Endothelial cell of umbilical vein (primary cell): ENCODE data around the gene CEP57. TPM values are rescaled to one million over a fixed set of nuclear protein-coding genes. Genes with fewer than 3 reads are reported as not detected.
"Not testable (repeated sequence)": the region's sequence is repeated elsewhere in the genome, so short reads cannot be mapped to it uniquely, and the experiment has no call there.

Source experiments
- BruUV-seq: library from RNA; stranded (reverse); fragments of 400-500 nt; replicated peaks from 2 replicates; lab custom pipeline; 2021; lab: Mats Ljungman, UMichigan
- CTCF ChIA-PET: fragments of 300-600, 350-600 bp; sonication (Branson Sonifier 250); formaldehyde crosslinking; loops from one replicate; lab custom pipeline; 2021; ENCODE audit warnings: antibody characterized with exemption, inconsistent platforms; lab: Charles Lee
- POLR2A ChIA-PET: fragments of 300-600, 350-600 bp; sonication (Branson Sonifier 250); formaldehyde crosslinking; loops from one replicate; lab custom pipeline; 2021; ENCODE audit warnings: antibody characterized with exemption, inconsistent platforms; lab: Charles Lee
- DNase-seq: peaks from one replicate; pipeline ENCODE4 v3.0.0-alpha.2; 2011; ENCODE audit warnings: low read depth, low spot score
- FAIRE-seq: peaks from 2 replicates; lab custom pipeline; 2011; peaks lifted over from hg19 to GRCh38; lab: Jason Lieb, UNC
- H2AFZ ChIP-seq: 2 replicates; pipeline ENCODE4 v1.6.0; 2012; ENCODE audit warnings: low read depth, low read length, control low read depth, inconsistent platforms
- H3K27ac ChIP-seq: 2 replicates; pipeline ENCODE4 v1.5.1; 2011; ENCODE audit warnings: low read depth, mild to moderate bottlenecking, control low read depth, low read length, moderate library complexity; ENCODE audit not compliant: insufficient read depth
- H3K27me3 ChIP-seq, 2 experiments: 2 replicates each; pipeline versions ENCODE4 v1.6.0 to v1.6.1; 2011; ENCODE audit warnings: low read length in 2 of 2, mixed read lengths in 1 of 2; ENCODE audit not compliant: control insufficient read depth in 2 of 2, insufficient read depth in 2 of 2
- H3K36me3 ChIP-seq, 2 experiments: 2 replicates in 1 of 2; 3 replicates in 1 of 2; pipeline ENCODE4 v1.5.1; 2011; ENCODE audit warnings: low read length in 2 of 2, mild to moderate bottlenecking in 1 of 2, moderate library complexity in 1 of 2; ENCODE audit not compliant: control insufficient read depth in 2 of 2, insufficient read depth in 2 of 2; ENCODE audit errors: extremely low read depth in 1 of 2
- H3K4me1 ChIP-seq: 3 replicates; pipeline ENCODE4 v1.5.1; 2011; ENCODE audit warnings: mild to moderate bottlenecking, low read length; ENCODE audit not compliant: control insufficient read depth, insufficient read depth; ENCODE audit errors: extremely low read depth
- H3K4me2 ChIP-seq: 2 replicates; pipeline ENCODE4 v1.6.1; 2011; ENCODE audit warnings: low read length, control low read depth, mixed read lengths; ENCODE audit not compliant: insufficient read depth
- H3K4me3 ChIP-seq, 3 experiments: fragments of 200-600 bp in 1 of 3; sonication (generic), shearing (Covaris generic) in 1 of 3; replicated peaks in 1 of 3; 2 replicates each; pipeline ENCODE4 v1.5.1; 2011 to 2016; ENCODE audit warnings: control low read depth in 3 of 3, low read length in 3 of 3, mild to moderate bottlenecking in 2 of 3, inconsistent platforms in 1 of 3, low read depth in 1 of 3, moderate library complexity in 1 of 3; ENCODE audit not compliant: insufficient read depth in 1 of 3
- H3K79me2 ChIP-seq: 2 replicates; pipeline ENCODE4 v1.6.0; 2012; ENCODE audit warnings: low read length, inconsistent platforms; ENCODE audit not compliant: control insufficient read depth, insufficient read depth
- H3K9ac ChIP-seq: replicated peaks from 2 replicates; pipeline ENCODE3; 2011; ENCODE audit warnings: low read length, control low read depth; ENCODE audit not compliant: insufficient read depth; ENCODE audit errors: extremely low read depth
- H3K9me1 ChIP-seq: replicated peaks from 3 replicates; pipeline ENCODE4 v1.6.0; 2011; ENCODE audit warnings: mild to moderate bottlenecking, low read length; ENCODE audit not compliant: control insufficient read depth, insufficient read depth; ENCODE audit errors: extremely low read depth
- H3K9me3 ChIP-seq: replicated peaks from 2 replicates; pipeline ENCODE4 v1.5.1; 2012; ENCODE audit warnings: low read length, inconsistent platforms; ENCODE audit not compliant: control insufficient read depth, insufficient read depth
- H4K20me1 ChIP-seq: replicated peaks from 2 replicates; pipeline ENCODE3; 2011; ENCODE audit warnings: mild to moderate bottlenecking, low read length; ENCODE audit not compliant: control insufficient read depth, insufficient read depth; ENCODE audit errors: extremely low read depth
- CTCF ChIP-seq, 2 donors: IDR thresholded peaks; 1 replicate in 1 of 2; 2 replicates in 1 of 2; pipeline ENCODE4 v1.5.1; 2011; ENCODE audit warnings: low read length in 2 of 2, mild to moderate bottlenecking in 2 of 2, moderate library complexity in 2 of 2, control low read depth in 1 of 2, inconsistent platforms in 1 of 2, low read depth in 1 of 2; ENCODE audit not compliant: insufficient read depth in 1 of 2; ENCODE audit errors: extremely low read depth in 1 of 2
- EZH2 ChIP-seq: IDR thresholded peaks from 2 replicates; pipeline ENCODE4 v1.6.1; 2012; ENCODE audit warnings: borderline replicate concordance, low read depth, mild to moderate bottlenecking, moderate library complexity, low read length, inconsistent platforms; ENCODE audit not compliant: severe bottlenecking
- FOS ChIP-seq: IDR thresholded peaks from 2 replicates; pipeline ENCODE4 v1.6.1; 2011; ENCODE audit warnings: mild to moderate bottlenecking, low read length, moderate library complexity, borderline replicate concordance; ENCODE audit not compliant: insufficient read depth
- GATA2 ChIP-seq: IDR thresholded peaks from 2 replicates; pipeline ENCODE4 v1.7.0; 2011; ENCODE audit warnings: low read depth, mild to moderate bottlenecking, moderate library complexity, mixed read lengths, low read length; ENCODE audit not compliant: insufficient read length, insufficient read depth
- JUN ChIP-seq: IDR thresholded peaks from 2 replicates; pipeline ENCODE4 v1.6.1; 2011; ENCODE audit warnings: borderline replicate concordance, low read depth; ENCODE audit not compliant: insufficient read length, insufficient read depth
- MAX ChIP-seq: IDR thresholded peaks from 2 replicates; pipeline ENCODE4 v1.6.1; 2011; ENCODE audit not compliant: insufficient read depth, insufficient read length
- MYC ChIP-seq: IDR thresholded peaks from one replicate; pipeline ENCODE4 v1.6.1; 2011; ENCODE audit warnings: mild to moderate bottlenecking, low read depth, low read length
- POLR2A ChIP-seq: IDR thresholded peaks from 2 replicates; pipeline ENCODE4 v1.6.1; 2012; ENCODE audit warnings: low read depth, mild to moderate bottlenecking, control low read depth, low read length
- POLR2AphosphoS5 ChIP-seq: IDR thresholded peaks from 2 replicates; pipeline ENCODE4 v1.6.1; 2012; ENCODE audit warnings: low read depth, mild to moderate bottlenecking, control low read depth, low read length, moderate library complexity; ENCODE audit not compliant: insufficient read depth
- dilution Hi-C: fragments of 300-500 bp; cut with MboI; formaldehyde crosslinking; loops from one replicate; pipeline ENCODE4 v1.15.0; 2019; ENCODE audit warnings: low sequenced_read_pairs; ENCODE audit not compliant: extremely low pct_ligation_motif_present
- intact Hi-C: fragments of 100-400 bp; cut with micrococcal nuclease; formaldehyde crosslinking; loops from one replicate; pipeline ENCODE4 v1.10.0; 2022
- polyA plus RNA-seq, 4 experiments: library from polyadenylated mRNA; depleted of rRNA in 3 of 4; stranded (reverse) in 3 of 4; unstranded in 1 of 4; fragments of >200 nt; gene quantifications; 2 replicates each; pipeline versions ENCODE4 v1.2.1 to v1.2.3, GENCODE V29; 2011 to 2012; ENCODE audit warnings: missing spikeins in 1 of 4
- total RNA-seq: library from RNA; stranded (reverse); gene quantifications from 2 replicates; pipeline ENCODE4 v1.2.3, GENCODE V29; 2021

CEP57 gene
- total and polyA plus RNA-seq, 2 donors (not counting 3 experiments of a cell fraction or from before 2014, with no cell fraction given) = 16.0 to 35.2 TPM

- FAIRE-seq = not testable (repeated sequence)
Observed at GRCh38 chr11:95806464-95806863, 16.2 kb downstream of the CEP57 start.

GRCh38 chr11:95811052-95811451, 20.8 kb downstream of the CEP57 start:
- H3K4me2 ChIP-seq, H4K20me1 ChIP-seq, H3K36me3 ChIP-seq, H3K9me1 ChIP-seq, H3K9ac ChIP-seq, H3K9me3 ChIP-seq, dilution Hi-C loops, H2AFZ ChIP-seq, POLR2A ChIA-PET, BruUV-seq, FAIRE-seq, H3K27me3 ChIP-seq, CTCF ChIA-PET, DNase-seq, H3K27ac ChIP-seq, intact Hi-C loops, H3K4me3 ChIP-seq, H3K79me2 ChIP-seq, H3K4me1 ChIP-seq: not testable (repeated sequence)

More at GRCh38 chr11:95806464-95806863, 16.2 kb downstream of the CEP57 start:
- H2AFZ ChIP-seq, H3K27ac ChIP-seq, H4K20me1 ChIP-seq, H3K9ac ChIP-seq, dilution Hi-C loops, H3K4me1 ChIP-seq, H3K9me3 ChIP-seq, H3K4me2 ChIP-seq, intact Hi-C loops, H3K36me3 ChIP-seq, CTCF ChIA-PET, H3K79me2 ChIP-seq, BruUV-seq, H3K27me3 ChIP-seq, DNase-seq, H3K9me1 ChIP-seq, POLR2A ChIA-PET, H3K4me3 ChIP-seq: not testable (repeated sequence)

GRCh38 chr11:95816037-95816436, 25.7 kb downstream of the CEP57 start:
- intact Hi-C loops = no loop called here
- Histone ChIP-seq H3K79me2 (no peaks in the 10 kb centered on the region), H3K36me3 (peaks cover 0 to 4% of the 10 kb centered on the region in 2 experiments), H3K27me3 (no peaks in the 10 kb centered on the region), H3K27ac (no peak overlapping the region), H3K4me3 (no peak overlapping the region), H3K9me1 (no peaks in the 10 kb centered on the region), H2AFZ (no peak overlapping the region), H3K4me1 (no peaks in the 10 kb centered on the region), H3K4me2 (no peak overlapping the region), H4K20me1 (no peaks in the 10 kb centered on the region), H3K9ac (no peak overlapping the region), H3K9me3 (no peaks in the 10 kb centered on the region)
- BruUV-seq = no TSS peak
- TF ChIP-seq EZH2 (no peak), MYC (no peak), POLR2AphosphoS5 (no peak), MAX (no peak), POLR2A (no peak), CTCF (IDR thresholded peaks at IDR 0.05; ENCODE audit: extremely low read depth in 1 of 2, insufficient read depth in 1 of 2, low read depth in 1 of 2, low read length in 2 of 2) (no peak), JUN (no peak), FOS (no peak), GATA2 (no peak)
- DNase-seq (no peak), FAIRE-seq (no peak)
- ChIA-PET CTCF (interaction anchor here (1.1 kb wide), 1 partner anchor 527 kb away, joined by 3 read pairs; the partner anchor contains the start of gene MAML2), POLR2A (no interaction called here)
- dilution Hi-C loops = no loop called here
